SIG-M5 (cell line): ENCODE results near the gene CGN.

Experiments
- DNase-seq: peaks from one replicate; lab custom pipeline; 2025; lab: John Stamatoyannopoulos, UW

The CGN gene, protein sequence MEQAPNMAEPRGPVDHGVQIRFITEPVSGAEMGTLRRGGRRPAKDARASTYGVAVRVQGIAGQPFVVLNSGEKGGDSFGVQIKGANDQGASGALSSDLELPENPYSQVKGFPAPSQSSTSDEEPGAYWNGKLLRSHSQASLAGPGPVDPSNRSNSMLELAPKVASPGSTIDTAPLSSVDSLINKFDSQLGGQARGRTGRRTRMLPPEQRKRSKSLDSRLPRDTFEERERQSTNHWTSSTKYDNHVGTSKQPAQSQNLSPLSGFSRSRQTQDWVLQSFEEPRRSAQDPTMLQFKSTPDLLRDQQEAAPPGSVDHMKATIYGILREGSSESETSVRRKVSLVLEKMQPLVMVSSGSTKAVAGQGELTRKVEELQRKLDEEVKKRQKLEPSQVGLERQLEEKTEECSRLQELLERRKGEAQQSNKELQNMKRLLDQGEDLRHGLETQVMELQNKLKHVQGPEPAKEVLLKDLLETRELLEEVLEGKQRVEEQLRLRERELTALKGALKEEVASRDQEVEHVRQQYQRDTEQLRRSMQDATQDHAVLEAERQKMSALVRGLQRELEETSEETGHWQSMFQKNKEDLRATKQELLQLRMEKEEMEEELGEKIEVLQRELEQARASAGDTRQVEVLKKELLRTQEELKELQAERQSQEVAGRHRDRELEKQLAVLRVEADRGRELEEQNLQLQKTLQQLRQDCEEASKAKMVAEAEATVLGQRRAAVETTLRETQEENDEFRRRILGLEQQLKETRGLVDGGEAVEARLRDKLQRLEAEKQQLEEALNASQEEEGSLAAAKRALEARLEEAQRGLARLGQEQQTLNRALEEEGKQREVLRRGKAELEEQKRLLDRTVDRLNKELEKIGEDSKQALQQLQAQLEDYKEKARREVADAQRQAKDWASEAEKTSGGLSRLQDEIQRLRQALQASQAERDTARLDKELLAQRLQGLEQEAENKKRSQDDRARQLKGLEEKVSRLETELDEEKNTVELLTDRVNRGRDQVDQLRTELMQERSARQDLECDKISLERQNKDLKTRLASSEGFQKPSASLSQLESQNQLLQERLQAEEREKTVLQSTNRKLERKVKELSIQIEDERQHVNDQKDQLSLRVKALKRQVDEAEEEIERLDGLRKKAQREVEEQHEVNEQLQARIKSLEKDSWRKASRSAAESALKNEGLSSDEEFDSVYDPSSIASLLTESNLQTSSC

DNA sequence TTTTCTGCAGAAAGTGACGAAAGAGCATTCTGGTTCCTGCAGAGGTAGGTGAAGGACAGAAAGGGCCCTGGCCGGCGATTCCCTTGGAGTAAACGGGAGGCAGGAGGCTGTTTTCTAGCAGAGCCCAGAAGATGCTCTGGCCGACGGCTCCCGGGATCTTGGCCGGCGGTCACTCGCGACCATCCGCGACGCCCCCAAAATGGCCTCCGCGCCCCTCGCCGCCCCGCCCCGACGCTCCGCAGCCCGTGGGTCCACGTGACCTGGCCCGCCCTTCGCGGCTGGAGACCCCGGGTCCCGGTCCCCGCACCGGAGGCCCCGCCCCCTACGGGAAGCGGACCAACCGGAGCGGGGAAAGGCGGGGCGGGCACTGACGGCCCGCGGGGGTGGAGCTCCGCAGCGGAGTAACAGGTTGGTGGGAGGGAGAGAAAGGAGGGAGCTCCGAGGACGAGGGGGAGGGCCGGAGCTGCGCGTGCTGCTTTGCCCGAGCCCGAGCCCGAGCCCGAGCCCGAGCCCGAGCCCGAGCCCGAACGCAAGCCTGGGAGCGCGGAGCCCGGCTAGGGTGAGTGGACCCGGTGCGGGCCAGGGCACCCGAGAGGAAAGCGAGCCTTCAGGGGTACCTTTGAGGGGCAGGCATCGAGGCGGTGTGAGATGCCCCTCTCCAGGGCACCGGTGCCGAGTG is at the start of gene CGN:
Gene CGN (plus strand): TSS at position 431 of the 679 bp plus-strand sequence. CDS start 7,133 bp downstream, outside the sequence.
- no peak for DNase-seq

DNA sequence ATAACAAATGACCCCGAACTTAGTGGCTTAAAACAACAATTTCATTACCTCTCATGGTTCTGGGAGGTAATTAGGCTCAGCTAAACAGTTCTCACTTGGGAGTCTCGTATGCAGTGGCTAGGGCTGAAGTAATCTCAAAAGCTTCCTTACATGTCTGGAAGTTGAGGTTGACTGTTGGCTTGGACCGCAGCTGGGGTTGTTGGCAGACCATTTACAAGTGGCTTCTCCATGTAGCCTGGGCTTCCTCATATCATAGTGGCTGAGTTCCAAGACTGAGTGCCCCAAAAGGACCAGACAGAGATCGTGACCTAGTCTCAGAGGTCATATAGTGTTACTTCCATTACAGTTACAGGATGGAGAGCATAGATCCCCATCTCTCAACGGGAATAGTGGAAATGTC is 49.5 kb upstream of the CGN start:
- no peak for DNase-seq

DNA sequence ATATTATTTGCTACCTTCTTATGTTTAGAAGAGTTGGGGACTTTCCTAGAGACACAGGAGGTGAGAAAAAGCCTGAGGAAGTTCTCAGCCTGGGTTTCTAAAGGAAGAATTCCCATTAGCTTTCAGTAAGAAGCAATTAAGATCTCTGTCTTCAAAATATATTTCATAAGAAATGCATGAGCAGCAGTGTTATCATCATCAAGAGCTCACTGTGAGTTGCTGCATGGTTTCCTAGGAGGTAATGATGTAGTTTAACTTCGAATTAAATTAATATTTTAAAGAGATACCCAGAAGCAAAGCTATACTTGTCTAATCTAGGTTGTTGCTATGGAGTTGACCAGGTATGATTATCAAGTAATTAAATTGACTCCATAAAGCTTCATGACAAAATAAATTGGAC is 46.2 kb upstream of the CGN start:
- DNase-seq = no peak

DNA sequence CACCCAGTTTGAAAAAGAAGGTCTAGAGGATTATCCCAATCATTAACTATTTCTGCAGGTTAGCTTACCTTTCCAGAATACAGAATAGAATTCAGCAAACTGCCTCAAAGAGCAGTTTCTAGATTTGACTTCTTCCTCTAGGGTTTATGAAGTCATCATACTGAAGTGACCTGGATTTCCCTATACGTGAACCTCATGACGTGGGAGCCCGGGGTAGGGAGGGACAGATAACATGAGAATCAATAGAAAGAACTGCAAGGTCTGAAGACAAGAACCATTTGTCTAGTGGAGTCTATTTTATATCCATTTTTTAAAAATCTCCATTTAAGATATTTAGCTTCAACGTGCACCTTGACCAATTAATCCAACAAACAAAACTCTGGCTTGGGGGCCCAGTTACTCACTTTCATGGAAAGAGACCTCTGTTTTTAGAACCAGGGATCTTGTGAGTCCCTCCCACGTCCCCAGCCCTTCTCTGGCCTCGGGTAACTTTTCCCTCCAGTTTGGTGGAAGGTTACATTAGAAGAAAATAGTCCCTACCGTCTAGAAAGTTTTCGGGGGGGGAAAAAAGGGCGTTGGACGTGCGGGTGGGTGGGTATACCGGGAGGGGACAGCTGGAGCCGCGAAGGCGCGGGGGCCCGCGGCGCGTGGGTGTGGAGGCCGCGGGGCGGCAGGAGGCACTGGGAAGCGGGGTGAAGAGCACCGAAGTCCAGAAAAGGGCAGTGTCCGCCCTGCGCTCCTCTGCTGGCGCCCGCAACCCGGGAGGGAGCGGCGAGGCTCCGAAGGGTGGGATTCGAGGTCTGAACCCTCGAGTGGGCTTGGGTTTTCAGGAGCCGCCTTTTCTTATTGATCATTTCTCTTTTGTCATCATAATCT is 38.1 kb upstream of the CGN start:
- no peak for DNase-seq

DNA sequence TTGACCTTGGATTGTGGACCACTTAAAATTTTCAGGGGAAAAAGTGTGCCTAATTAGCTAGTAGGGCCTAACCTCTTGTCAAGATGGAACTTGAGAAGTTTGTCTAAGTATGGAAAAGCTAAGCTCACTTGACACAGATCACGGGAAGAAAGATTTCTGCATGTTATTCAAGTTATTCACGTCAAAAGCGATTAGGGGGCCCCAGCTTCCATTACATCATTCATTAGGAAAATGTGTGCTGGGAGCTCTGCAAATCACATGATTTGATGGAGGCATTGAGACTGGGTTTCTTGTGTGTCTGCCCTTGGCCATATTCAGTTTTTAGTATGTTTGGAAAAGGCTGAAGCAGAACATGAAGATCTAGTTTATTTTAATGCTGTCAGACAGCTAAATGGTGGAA is 36.4 kb upstream of the CGN start:
- no peak for DNase-seq

DNA sequence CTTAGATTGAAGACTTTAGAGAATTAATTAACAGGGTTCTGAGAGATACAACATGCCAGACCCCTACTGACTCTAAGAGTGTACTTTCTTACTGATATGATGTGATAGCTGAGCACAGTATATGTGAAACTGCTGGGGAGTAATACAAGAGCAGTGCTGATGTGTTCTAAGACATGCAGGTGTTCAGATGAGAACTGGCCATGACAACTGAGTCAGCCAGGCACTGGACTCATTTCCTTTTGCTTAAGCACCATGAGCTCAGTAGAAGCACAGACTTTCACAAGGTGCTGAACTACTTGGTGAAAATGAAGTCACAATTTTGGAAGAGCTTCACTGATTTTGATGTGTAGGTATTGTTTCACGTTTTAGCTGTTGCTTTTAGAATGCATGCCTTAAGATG is 36.0 kb upstream of the CGN start:
- no peak for DNase-seq

DNA sequence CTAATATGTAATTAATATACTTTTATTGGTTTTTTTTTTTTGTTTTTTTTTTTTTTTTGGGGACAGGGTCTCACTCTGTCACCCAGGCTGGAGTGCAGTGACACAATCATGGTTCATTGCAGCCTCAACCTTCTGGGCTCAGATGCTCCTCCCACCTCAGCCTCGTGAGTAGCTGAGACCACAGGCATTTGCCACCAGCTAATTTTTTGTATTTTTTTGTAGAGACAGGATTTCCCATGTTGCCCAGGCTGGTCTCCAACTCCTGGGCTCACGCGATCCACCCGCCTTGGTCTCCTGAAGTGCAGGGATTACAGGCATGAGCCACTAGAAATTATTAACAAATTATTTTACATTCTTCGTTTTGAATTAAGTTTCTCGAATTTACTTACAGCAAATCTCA is 35.1 kb upstream of the CGN start:
- DNase-seq = no peak

DNA sequence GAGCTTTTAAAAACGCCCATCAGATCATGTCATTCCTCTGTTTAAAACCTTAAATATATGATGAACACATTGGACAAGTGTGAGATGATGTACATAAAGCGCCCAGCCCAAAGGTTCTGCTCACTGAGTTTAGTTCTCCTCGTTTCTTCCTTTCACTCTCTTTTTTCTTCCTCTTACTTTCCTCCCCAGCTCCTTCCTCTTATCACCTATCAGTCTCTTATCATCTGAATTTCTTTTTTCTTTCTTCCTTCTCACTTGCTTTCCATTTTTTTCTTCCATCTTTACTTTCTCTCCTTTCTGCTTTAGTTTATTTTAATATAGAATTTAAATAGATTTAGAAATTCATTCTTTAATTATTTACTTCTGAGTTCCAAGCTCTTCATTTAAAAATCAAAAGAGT is 34.1 kb upstream of the CGN start:
- DNase-seq = no peak

DNA sequence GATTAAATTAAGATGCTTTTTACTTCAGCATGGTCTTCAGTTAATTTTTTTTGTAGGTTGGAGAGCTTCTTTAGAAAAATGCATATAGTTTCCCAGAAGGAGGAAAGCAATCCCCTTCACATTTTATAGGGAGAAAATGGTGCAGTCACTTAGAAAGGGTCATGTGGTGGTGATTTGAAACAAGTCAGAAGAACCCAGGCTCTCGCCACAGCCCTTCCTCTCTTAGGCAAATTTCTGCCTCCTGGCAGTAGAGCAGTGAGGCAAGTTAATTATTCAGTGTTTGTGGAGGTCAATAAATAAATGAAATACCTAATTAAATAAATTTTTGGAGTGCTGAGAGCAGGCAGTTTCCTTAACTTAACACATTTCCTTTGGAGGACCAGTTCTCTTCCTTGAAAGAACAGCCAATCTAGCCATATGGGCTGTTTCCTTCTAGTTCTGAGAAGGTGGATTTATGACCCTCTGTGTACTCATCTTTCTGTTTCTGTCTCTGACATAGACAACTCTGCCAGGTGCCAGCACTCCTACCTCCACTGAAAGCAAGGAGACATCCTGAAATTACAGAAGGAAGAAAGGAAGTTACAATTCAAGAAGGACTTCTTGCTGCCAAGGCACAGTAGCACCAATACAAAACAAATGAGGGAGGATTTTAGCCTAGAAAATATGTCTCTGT is 32.9 kb upstream of the CGN start:
- no peak for DNase-seq

DNA sequence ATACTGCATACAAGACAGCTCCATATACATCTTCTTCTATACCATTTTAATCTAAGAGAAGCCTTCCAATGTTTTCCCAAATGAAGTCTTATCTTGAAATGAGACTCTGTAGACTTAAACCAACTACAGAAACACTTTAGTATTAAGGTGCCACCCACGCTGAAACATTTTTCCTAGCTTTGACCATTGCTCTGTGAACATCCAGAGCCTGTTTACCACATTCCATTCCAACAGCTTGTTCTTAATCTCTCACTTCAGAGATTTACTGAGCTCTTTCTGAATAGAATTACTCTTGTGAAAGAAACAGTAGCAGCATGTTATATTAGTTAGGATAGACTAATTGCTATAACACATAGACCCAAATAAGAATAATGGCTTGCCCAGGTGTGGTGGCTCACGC is 32.3 kb upstream of the CGN start:
- DNase-seq = no peak

DNA sequence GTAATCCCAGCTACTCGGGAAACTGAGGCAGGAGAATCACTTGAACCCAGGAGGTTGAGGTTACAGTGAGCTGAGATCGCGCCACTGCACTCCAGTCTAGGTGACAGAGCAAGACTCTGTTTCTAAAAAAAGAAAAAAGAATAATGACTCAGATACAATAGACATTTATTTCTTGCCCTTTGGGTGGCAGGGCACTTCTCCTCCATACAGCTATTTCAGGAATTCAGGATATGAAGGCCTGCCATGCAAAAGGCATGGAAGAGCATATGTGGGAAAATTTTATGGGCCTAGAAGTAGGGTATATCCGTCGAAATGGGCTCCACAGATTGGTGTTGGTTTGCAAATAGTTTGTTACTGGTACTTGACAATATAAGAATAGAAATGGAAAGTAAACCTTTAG is 31.7 kb upstream of the CGN start:
- no peak for DNase-seq

DNA sequence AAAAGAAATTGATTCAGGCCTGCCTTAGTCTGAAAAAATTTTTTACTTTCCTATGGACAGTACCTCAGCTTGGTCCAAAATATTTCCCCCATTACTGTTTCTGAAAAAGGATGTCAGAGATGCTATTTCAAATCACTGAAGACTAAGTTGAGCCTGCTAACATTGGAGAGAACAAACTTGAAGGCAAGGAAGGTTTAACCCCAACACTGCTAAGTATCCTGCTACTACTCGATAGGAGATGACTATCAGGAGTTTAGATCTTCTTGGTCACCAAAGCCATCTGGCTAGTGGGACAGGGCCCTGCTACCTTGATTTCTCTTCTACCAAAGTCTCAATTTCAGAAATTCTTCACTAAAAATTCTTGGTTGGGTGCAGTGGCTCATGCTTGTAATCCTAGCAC is 29.2 kb upstream of the CGN start:
- DNase-seq = no peak

DNA sequence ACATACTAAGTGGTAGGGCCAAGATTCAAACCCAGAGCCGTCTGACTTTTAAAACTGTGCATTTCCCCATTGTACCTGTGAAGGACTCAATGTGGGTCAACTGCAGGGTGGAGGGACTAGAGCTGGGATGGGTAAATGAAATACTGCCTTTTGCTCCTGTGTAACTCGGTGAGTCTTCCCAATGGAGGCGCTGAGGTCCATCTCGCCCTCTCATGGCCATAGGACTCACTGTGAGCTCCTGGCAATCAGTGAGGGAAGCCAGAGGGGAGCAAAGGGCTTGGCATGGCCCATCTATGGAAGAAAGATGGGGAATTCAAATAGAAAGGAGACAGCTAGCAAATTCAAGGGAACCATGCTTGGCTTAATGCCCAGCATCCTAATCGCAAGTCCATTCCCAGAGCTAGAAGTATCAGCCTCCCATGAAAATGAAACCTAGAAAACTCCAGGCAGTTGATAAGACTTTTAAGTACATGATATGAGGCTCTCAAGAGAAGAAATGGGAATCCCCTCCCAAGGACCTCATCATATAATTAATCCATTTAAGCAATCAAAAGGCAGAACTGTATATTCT is 25.4 kb upstream of the CGN start:
- no peak for DNase-seq

DNA sequence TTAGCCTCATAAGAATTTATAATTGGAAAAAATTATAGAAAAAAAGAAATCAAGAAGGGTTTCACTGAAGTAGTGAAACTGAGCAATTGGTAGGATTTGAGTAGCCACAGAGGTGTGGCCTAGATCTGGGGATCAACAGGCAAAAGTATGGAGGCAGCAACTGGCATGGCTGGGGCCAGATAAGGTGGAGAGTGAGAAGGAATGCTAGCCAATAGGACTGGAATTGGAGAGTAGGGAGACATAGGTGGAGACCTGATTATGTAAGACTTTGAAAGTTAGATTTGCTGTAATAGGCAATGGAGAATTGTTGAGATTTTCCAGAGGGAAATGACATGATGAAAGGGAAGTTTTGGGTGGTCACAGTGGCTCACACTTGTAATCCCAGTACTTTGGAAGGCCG is 24.6 kb upstream of the CGN start:
- DNase-seq = no peak

DNA sequence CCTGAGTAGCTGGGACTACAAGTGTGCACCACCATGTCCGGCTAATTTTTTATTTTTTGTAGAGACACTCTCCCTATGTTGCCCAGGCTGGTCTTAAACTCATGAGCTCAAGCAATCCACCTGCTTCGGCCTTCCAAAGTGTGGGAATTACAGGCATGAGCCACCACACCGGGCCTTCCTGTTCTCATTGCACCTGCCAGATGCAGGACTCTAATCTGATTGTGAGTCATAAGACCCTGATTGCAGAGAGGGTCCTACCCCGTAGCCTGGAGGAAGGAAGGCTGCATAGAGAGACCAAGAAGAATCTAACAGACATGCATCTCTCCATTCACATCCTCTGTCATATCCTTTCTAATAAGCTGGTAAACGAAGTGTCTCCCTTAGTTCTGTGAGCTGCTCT is 19.5 kb upstream of the CGN start:
- DNase-seq = no peak

DNA sequence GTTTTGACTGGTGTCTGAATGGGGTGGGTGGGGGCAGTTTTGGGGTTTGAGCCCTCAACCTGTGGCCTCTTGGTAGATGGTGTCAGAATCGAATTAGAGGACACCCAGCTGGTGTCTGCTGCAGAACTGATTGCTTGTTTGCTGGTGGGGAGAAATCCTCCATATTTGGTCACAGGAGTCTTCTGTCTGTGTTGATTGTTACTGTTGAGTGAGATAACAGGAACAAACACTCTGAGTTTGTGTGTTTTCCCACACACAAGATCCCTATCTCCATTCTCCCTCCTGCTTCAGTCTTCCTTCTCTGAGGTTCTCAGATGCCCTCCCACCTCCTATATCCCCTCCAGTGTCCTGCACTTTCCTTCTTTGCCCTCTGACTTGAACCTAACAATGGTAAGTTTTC is 19.1 kb upstream of the CGN start:
- DNase-seq = no peak

DNA sequence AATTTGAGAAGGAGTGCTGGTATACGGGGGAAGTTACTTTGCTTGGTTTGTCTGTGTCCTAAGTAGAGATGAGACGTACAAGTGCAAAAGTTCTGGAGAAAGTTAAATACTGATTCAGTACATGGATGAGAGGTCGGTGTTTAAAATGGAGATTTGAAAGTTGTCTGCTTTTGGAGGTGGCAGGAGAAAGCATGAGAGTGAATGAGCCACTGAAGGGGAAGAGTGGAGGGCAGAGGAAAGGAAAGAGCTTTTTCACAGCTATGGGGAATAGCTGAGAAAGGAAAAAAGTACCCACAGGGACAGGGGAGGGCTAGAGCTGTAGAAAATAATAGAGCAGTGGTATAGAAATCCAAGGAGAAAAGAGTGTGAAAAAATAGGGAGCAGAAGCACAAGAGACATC is 18.1 kb upstream of the CGN start:
- DNase-seq = no peak

DNA sequence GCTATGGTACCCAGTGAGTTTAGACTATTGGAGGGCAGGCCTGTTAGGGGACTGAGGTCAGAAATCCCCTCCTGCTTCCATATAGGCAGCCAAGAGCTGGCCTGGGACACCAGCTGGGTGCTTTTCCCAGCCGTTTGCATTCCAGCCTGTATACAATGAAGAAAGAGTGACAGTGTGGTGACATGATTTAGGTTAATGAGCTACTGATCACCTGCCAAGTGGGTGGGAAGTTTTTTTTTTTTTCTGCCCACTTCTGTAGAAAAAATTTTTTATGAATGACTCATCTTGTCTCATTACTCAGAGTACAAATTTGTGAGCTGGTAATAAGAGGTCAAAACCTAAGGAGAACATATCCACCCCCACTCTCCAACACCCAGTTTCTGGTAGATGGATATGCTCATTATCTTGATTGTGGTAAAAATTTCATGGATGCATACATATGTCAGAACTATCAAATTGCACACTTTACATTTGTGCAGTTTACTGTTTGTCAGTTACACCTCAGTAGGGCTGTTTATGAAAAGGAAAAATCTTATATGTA is 16.4 kb upstream of the CGN start:
- no peak for DNase-seq

DNA sequence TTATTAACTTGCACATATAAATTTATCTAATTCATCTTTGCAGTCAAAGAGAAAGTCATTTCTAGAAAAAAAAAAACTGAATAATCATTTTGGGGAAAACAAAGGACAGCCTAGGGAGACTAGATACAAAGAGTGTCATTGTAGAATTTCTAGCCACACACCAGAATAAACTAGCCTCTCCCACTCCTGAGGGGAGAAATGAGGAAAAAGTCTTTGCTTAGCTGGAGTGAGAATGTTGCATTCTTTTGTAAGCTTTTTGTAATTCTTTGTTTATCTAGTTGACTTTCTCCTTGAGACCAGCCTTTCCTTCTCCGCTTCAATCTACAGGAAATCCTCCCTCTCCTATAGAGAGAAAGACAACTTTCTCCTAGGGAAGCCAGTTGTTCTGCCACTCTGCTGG is 15.9 kb upstream of the CGN start:
- no peak for DNase-seq

DNA sequence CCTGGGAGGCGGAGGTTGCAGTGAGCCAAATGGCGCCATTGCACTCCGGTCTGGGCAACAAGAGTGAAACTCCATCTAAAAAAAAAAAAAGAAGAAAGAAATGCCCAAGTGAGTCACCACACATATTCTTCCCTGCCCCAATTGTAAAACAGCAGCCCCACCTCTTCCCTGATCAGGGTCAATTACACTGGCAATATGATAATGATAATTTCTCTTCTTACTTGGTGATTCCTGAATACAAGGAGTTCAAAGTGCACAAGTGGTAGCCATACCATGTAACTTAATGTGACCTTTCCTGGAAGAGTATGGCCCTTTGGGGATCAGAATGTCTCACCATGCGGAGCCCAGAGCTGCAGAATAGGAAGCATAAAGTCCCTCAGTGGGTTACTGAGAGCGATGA is 11.8 kb upstream of the CGN start:
- DNase-seq = no peak
